SU-DHL-6 (cell line): ENCODE results near the gene KIF9.

Experiments used
- EZH2phosphoT487 ChIP-seq: fragments of 200-600 bp; sonication (generic), shearing (Covaris generic); conservative IDR thresholded peaks from 2 replicates; pipeline ENCODE4 v1.6.1; 2018; ENCODE audit warnings: mild to moderate bottlenecking, antibody characterized with exemption, low read length, moderate library complexity, mixed read lengths
- TF ChIP-seq, protein P1 (sequence below): fragments of 200-600 bp; sonication (generic); IDR thresholded peaks from one replicate; pipeline ENCODE4 v1.5.1; 2017; ENCODE audit warnings: antibody characterized with exemption, mild to moderate bottlenecking, low read length, moderate library complexity; ENCODE audit not compliant: insufficient read depth, poor library complexity, severe bottlenecking

DNA sequence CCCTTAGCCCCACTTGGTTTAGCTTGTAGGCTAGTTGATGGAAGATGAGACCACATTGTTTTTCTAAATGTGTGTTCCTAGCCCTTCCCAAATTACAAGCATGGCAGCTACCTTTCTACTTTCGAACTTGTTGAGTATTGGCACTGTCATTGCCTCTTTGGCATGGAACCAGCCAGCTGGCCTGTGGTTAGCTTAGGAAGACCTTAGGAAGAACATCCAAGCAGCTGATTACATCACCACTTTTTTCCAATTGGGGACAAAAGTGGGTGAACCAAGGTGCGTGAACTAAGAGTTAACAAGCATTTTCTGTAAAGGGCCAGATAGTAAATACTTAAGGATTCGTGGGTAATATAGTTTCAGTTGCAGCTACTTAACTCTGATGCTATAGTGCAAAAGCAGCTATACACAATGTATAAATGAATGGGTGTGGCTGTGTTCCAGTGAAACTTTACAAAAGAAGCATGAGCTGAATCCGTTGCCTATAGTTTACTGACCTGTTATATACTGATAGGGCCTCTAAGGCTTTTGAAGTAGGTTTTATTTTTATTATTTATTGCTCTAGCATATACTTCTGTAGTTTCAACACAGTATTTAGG, 8.7 kb upstream of the KIF9 start:
- TF ChIP-seq, protein P1, sequence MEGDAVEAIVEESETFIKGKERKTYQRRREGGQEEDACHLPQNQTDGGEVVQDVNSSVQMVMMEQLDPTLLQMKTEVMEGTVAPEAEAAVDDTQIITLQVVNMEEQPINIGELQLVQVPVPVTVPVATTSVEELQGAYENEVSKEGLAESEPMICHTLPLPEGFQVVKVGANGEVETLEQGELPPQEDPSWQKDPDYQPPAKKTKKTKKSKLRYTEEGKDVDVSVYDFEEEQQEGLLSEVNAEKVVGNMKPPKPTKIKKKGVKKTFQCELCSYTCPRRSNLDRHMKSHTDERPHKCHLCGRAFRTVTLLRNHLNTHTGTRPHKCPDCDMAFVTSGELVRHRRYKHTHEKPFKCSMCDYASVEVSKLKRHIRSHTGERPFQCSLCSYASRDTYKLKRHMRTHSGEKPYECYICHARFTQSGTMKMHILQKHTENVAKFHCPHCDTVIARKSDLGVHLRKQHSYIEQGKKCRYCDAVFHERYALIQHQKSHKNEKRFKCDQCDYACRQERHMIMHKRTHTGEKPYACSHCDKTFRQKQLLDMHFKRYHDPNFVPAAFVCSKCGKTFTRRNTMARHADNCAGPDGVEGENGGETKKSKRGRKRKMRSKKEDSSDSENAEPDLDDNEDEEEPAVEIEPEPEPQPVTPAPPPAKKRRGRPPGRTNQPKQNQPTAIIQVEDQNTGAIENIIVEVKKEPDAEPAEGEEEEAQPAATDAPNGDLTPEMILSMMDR: no peak
- TF ChIP-seq EZH2phosphoT487: no peak
